Hepatic stellate cell (primary cell): Measurements from ENCODE around the gene SLC8A1.

Experiments used
- DNase-seq: peaks from one replicate; pipeline ENCODE4 v3.0.0; 2011; ENCODE audit warnings: low spot score

SLC8A1 gene

GRCh38 chr2:40271094-40271493 lies 180.8 kb downstream of the SLC8A1 start:
- no peak for DNase-seq

GRCh38 chr2:40270372-40270771 lies 181.5 kb downstream of the SLC8A1 start:
- no peak for DNase-seq

- no peak for DNase-seq
These were observed 183.3 kb downstream of the SLC8A1 start for GRCh38 chr2:40268566-40268965.

GRCh38 chr2:40266201-40266600 lies 185.7 kb downstream of the SLC8A1 start:
- DNase-seq: no peak

GRCh38 chr2:40265602-40266001 lies 186.3 kb downstream of the SLC8A1 start:
- DNase-seq: no peak

GRCh38 chr2:40261042-40261441 lies 190.8 kb downstream of the SLC8A1 start:
- no peak for DNase-seq

GRCh38 chr2:40260437-40260836 lies 191.5 kb downstream of the SLC8A1 start:
- no peak for DNase-seq

GRCh38 chr2:40259900-40260299 lies 192.0 kb downstream of the SLC8A1 start:
- no peak for DNase-seq

GRCh38 chr2:40258135-40258457 lies 193.8 kb downstream of the SLC8A1 start:
- DNase-seq: no peak

- no peak for DNase-seq
These were observed 194.4 kb downstream of the SLC8A1 start for GRCh38 chr2:40257340-40258134.

- no peak for DNase-seq
These were observed 195.2 kb downstream of the SLC8A1 start for GRCh38 chr2:40256649-40257048.

GRCh38 chr2:40256008-40256407 lies 195.9 kb downstream of the SLC8A1 start:
- no peak for DNase-seq

GRCh38 chr2:40255103-40255502 lies 196.8 kb downstream of the SLC8A1 start:
- DNase-seq: no peak

GRCh38 chr2:40254611-40255010 lies 197.3 kb downstream of the SLC8A1 start:
- no peak for DNase-seq

- no peak for DNase-seq
These were observed 200.8 kb downstream of the SLC8A1 start for GRCh38 chr2:40251137-40251536.

- no peak for DNase-seq
These were observed 202.3 kb downstream of the SLC8A1 start for GRCh38 chr2:40249577-40249976.

GRCh38 chr2:40248294-40248693 lies 203.6 kb downstream of the SLC8A1 start:
- no peak for DNase-seq

GRCh38 chr2:40244675-40245074 lies 207.2 kb downstream of the SLC8A1 start:
- DNase-seq: peak; percentile 38

GRCh38 chr2:40244251-40244650 lies 207.6 kb downstream of the SLC8A1 start:
- DNase-seq: no peak

GRCh38 chr2:40243581-40244187 lies 208.2 kb downstream of the SLC8A1 start:
- DNase-seq: peak; percentile 48

GRCh38 chr2:40242315-40242714 lies 209.6 kb downstream of the SLC8A1 start:
- no peak for DNase-seq

- peak; percentile 75 for DNase-seq
These were observed 211.8 kb downstream of the SLC8A1 start for GRCh38 chr2:40240070-40240469.

GRCh38 chr2:40230707-40231432 lies 221.0 kb downstream of the SLC8A1 start:
- DNase-seq: no peak
